Measurements from ENCODE around the gene PDZD7. TPM values are rescaled to one million over a fixed set of nuclear protein-coding genes. Genes with fewer than 3 reads are reported as not detected.

The PDZD7 gene
- total RNA-seq, 4 donors from 2014 or later = under 0.01 to 0.75 (median 0.39) TPM

- TF ChIP-seq POLR2A (IDR thresholded peaks at IDR 0.05; ENCODE audit: low read depth) = no peak
- TF ChIP-seq EP300 (IDR thresholded peaks at IDR 0.05) = no peak
- TF ChIP-seq CTCF (IDR thresholded peaks at IDR 0.05) = no peak
- TF ChIP-seq POLR2AphosphoS5 (IDR thresholded peaks at IDR 0.05) = no peak
- intact Hi-C loops (cut with DNase I) = no loop called here
- Histone ChIP-seq H3K9me3 (no peaks in the 10 kb centered on the region), H3K4me1 (peaks cover 12 to 35% (median 32%) of the 10 kb centered on the region in 4 donors), H3K27ac (replicated peaks in 1 of 4) (peak overlapping the region; percentile 85 to 91 (median 87)), H3K4me3 (peak overlapping the region; percentile 56 to 63 (median 60)), H3K27me3 (peaks cover 0 to 26% (median 16%) of the 10 kb centered on the region in 4 donors), H3K36me3 (peaks cover 0 to 21% (median 16%) of the 10 kb centered on the region in 4 donors)
- no peak for DNase-seq (ENCODE audit: extremely low spot score)
- 13% methylated on average over 2 of the region's 2 CpGs for WGBS
Measured at GRCh38 chr10:101043363-101043707, 12.4 kb upstream of the PDZD7 start.

- peak; percentile 99 for DNase-seq (ENCODE audit: extremely low spot score)
- Histone ChIP-seq H3K36me3 (peaks cover 4 to 26% (median 21%) of the 10 kb centered on the region in 4 donors), H3K27me3 (peaks cover 0 to 21% (median 11%) of the 10 kb centered on the region in 4 donors), H3K27ac (replicated peaks in 1 of 4) (peak overlapping the region; percentile 85 to 91 (median 87)), H3K4me1 (peaks cover 12 to 30% (median 27%) of the 10 kb centered on the region in 4 donors), H3K9me3 (no peaks in the 10 kb centered on the region), H3K4me3 (peak overlapping the region; percentile 56 to 63 (median 60))
- intact Hi-C loops (cut with DNase I) = no loop called here
- WGBS = 8% methylated on average over 35 of the region's 40 CpGs
- TF ChIP-seq CTCF (IDR thresholded peaks at IDR 0.05) (no peak), POLR2AphosphoS5 (IDR thresholded peaks at IDR 0.05) (peak; percentile 76 to 87), EP300 (IDR thresholded peaks at IDR 0.05) (no peak), POLR2A (IDR thresholded peaks at IDR 0.05; ENCODE audit: low read depth) (peak; percentile 29)
Measured at GRCh38 chr10:101042667-101043362, 11.9 kb upstream of the PDZD7 start.

- intact Hi-C loops (cut with DNase I) = no loop called here
- WGBS = 69% methylated on average over 4 of the region's 4 CpGs
Measured at GRCh38 chr10:101042118-101042517, 11.2 kb upstream of the PDZD7 start.

GRCh38 chr10:101041252-101041761 lies 10.4 kb upstream of the PDZD7 start:
- H3K9me3 ChIP-seq = no peaks in the 10 kb centered on the region
- peaks cover 12 to 30% (median 27%) of the 10 kb centered on the region in 4 donors for H3K4me1 ChIP-seq
- TF ChIP-seq CTCF (IDR thresholded peaks at IDR 0.05) (peak; percentile 84 to 90 (median 85)), EP300 (IDR thresholded peaks at IDR 0.05) (no peak), POLR2AphosphoS5 (IDR thresholded peaks at IDR 0.05) (peak in 1 of 2 donors; percentile 65)
- no peak overlapping the region for H3K4me3 ChIP-seq
- intact Hi-C loops (cut with DNase I) = no loop called here
- 20% methylated on average over 6 of the region's 6 CpGs for WGBS
- H3K27ac ChIP-seq (replicated peaks in 1 of 4) = peak overlapping the region in 3 of 4 donors; percentile 85 to 91 (median 88)
- H3K36me3 ChIP-seq = peaks cover 19 to 41% (median 36%) of the 10 kb centered on the region in 4 donors
- DNase-seq (ENCODE audit: extremely low spot score) = peak; percentile 96
- peaks cover 0 to 6% (median 0%) of the 10 kb centered on the region in 4 donors for H3K27me3 ChIP-seq

More at GRCh38 chr10:101042118-101042517, 11.2 kb upstream of the PDZD7 start:
- H3K27me3 ChIP-seq = peaks cover 0 to 14% (median 5%) of the 10 kb centered on the region in 4 donors
- peaks cover 11 to 33% (median 28%) of the 10 kb centered on the region in 4 donors for H3K36me3 ChIP-seq
- DNase-seq (ENCODE audit: extremely low spot score) = no peak
- H3K9me3 ChIP-seq = no peaks in the 10 kb centered on the region
- H3K4me3 ChIP-seq = peak overlapping the region; percentile 56 to 63 (median 60)
- TF ChIP-seq CTCF (IDR thresholded peaks at IDR 0.05) = no peak
- no peak for TF ChIP-seq EP300 (IDR thresholded peaks at IDR 0.05)
- TF ChIP-seq POLR2A (IDR thresholded peaks at IDR 0.05; ENCODE audit: low read depth) = no peak
- TF ChIP-seq POLR2AphosphoS5 (IDR thresholded peaks at IDR 0.05) = no peak
- H3K4me1 ChIP-seq = peaks cover 12 to 30% (median 27%) of the 10 kb centered on the region in 4 donors
- peak overlapping the region; percentile 85 to 91 (median 87) for H3K27ac ChIP-seq (replicated peaks in 1 of 4)

All from esophagus muscularis mucosa (tissue), 4 donors.